HEK293 (cell line): ENCODE data around the gene SOCS1.

Experiments
- GLI2 ChIP-seq: fragments of 450-650 bp; formaldehyde crosslinking; IDR thresholded peaks from 2 replicates; pipeline ENCODE4; 2017; ENCODE audit warnings: missing biosample characterization, missing genetic modification characterization, low read depth, borderline replicate concordance
- GLIS1 ChIP-seq: fragments of 450-650 bp; formaldehyde crosslinking; IDR thresholded peaks from 2 replicates; pipeline ENCODE4 v1.5.1; 2016; ENCODE audit warnings: missing biosample characterization, missing genetic modification characterization
- HOXA7 ChIP-seq: sonication (generic); formaldehyde crosslinking; IDR thresholded peaks from 2 replicates; pipeline ENCODE4 v1.8.1; 2022; ENCODE audit warnings: missing genetic modification reagents, borderline replicate concordance
- IKZF3 ChIP-seq: fragments of 450-650 bp; IDR thresholded peaks from 2 replicates; pipeline ENCODE4 v1.5.0; 2018; ENCODE audit warnings: missing biosample characterization, mild to moderate bottlenecking, missing genetic modification characterization, moderate library complexity
- KLF1 ChIP-seq: fragments of 450-650 bp; formaldehyde crosslinking; IDR thresholded peaks from 2 replicates; pipeline ENCODE4 v1.5.1; 2016; ENCODE audit warnings: missing biosample characterization, missing genetic modification characterization
- MZF1 ChIP-seq: fragments of 450-650 bp; formaldehyde crosslinking; IDR thresholded peaks from 2 replicates; pipeline ENCODE4 v1.5.1; 2017; ENCODE audit warnings: missing biosample characterization, missing genetic modification characterization, borderline replicate concordance
- PRDM1 ChIP-seq: fragments of 450-650 bp; formaldehyde crosslinking; IDR thresholded peaks from 2 replicates; pipeline ENCODE4; 2016; ENCODE audit warnings: missing biosample characterization, missing genetic modification characterization
- SETDB1 ChIP-seq: IDR thresholded peaks from one replicate; pipeline ENCODE4 v1.6.1; 2017; ENCODE audit warnings: mild to moderate bottlenecking, low read length, moderate library complexity, mixed read lengths; ENCODE audit not compliant: insufficient read length
- SP3 ChIP-seq: fragments of 450-650 bp; formaldehyde crosslinking; IDR thresholded peaks from 2 replicates; pipeline ENCODE4 v1.5.1; 2016; ENCODE audit warnings: missing biosample characterization, missing genetic modification characterization
- SP7 ChIP-seq: fragments of 450-650 bp; formaldehyde crosslinking; IDR thresholded peaks from 2 replicates; pipeline ENCODE4 v1.5.1; 2016; ENCODE audit warnings: missing biosample characterization, missing genetic modification characterization
- ZBTB7A ChIP-seq: fragments of 450-650 bp; formaldehyde crosslinking; IDR thresholded peaks from 2 replicates; pipeline ENCODE4 v1.5.1; 2016; ENCODE audit warnings: low read depth, missing biosample characterization, missing genetic modification characterization
- ZBTB8A ChIP-seq: fragments of 450-650 bp; formaldehyde crosslinking; IDR thresholded peaks from 2 replicates; pipeline ENCODE4 v1.5.1; 2016; ENCODE audit warnings: missing biosample characterization, missing genetic modification characterization
- ZFP41 ChIP-seq: fragments of 450-650 bp; formaldehyde crosslinking; IDR thresholded peaks from 2 replicates; pipeline ENCODE4 v1.5.1; 2016; ENCODE audit warnings: missing biosample characterization, missing genetic modification characterization, borderline replicate concordance
- ZIC2 ChIP-seq: fragments of 450-650 bp; formaldehyde crosslinking; IDR thresholded peaks from 2 replicates; pipeline ENCODE4 v1.5.1; 2016; ENCODE audit warnings: missing biosample characterization, missing genetic modification characterization
- ZNF10 ChIP-seq: fragments of 450-650 bp; formaldehyde crosslinking; IDR thresholded peaks from 2 replicates; pipeline ENCODE4 v1.5.1; 2017; ENCODE audit warnings: missing biosample characterization, missing genetic modification characterization
- ZNF114 ChIP-seq: fragments of 450-650 bp; formaldehyde crosslinking; IDR thresholded peaks from 2 replicates; pipeline ENCODE4 v1.5.0; 2017; ENCODE audit warnings: missing biosample characterization, missing genetic modification characterization
- ZNF146 ChIP-seq: fragments of 450-650 bp; formaldehyde crosslinking; IDR thresholded peaks from 2 replicates; pipeline ENCODE4 v1.5.1; 2016; ENCODE audit warnings: missing biosample characterization, missing genetic modification characterization
- ZNF202 ChIP-seq: fragments of 450-650 bp; formaldehyde crosslinking; IDR thresholded peaks from 2 replicates; pipeline ENCODE4 v1.5.1; 2016; ENCODE audit warnings: missing biosample characterization, missing genetic modification characterization, borderline replicate concordance
- ZNF223 ChIP-seq: fragments of 450-650 bp; formaldehyde crosslinking; IDR thresholded peaks from 2 replicates; pipeline ENCODE4 v1.5.1; 2016; ENCODE audit warnings: missing biosample characterization, missing genetic modification characterization
- ZNF266 ChIP-seq: fragments of 450-650 bp; formaldehyde crosslinking; IDR thresholded peaks from 2 replicates; pipeline ENCODE4 v1.5.1; 2016; ENCODE audit warnings: missing biosample characterization, missing genetic modification characterization, low read depth
- ZNF302 ChIP-seq: fragments of 450-650 bp; formaldehyde crosslinking; IDR thresholded peaks from 2 replicates; pipeline ENCODE4 v1.5.1; 2016; ENCODE audit warnings: missing biosample characterization, missing genetic modification characterization, low read depth
- ZNF37A ChIP-seq: fragments of 450-650 bp; IDR thresholded peaks from 2 replicates; pipeline ENCODE4 v1.5.1; 2018; ENCODE audit warnings: missing biosample characterization, missing genetic modification characterization
- ZNF394 ChIP-seq: fragments of 450-650 bp; formaldehyde crosslinking; IDR thresholded peaks from 2 replicates; pipeline ENCODE4 v1.5.1; 2016; ENCODE audit warnings: missing biosample characterization, missing genetic modification characterization, mild to moderate bottlenecking, moderate library complexity, borderline replicate concordance
- ZNF416 ChIP-seq: fragments of 450-650 bp; formaldehyde crosslinking; IDR thresholded peaks from 2 replicates; pipeline ENCODE4 v1.5.1; 2016; ENCODE audit warnings: missing biosample characterization, missing genetic modification characterization
- ZNF473 ChIP-seq: fragments of 450-650 bp; formaldehyde crosslinking; IDR thresholded peaks from 2 replicates; pipeline ENCODE4 v1.5.1; 2017; ENCODE audit warnings: missing biosample characterization, missing genetic modification characterization
- ZNF501 ChIP-seq: fragments of 450-650 bp; formaldehyde crosslinking; IDR thresholded peaks from 2 replicates; pipeline ENCODE4 v1.5.1; 2016; ENCODE audit warnings: missing biosample characterization, missing genetic modification characterization
- ZNF549 ChIP-seq: fragments of 450-650 bp; IDR thresholded peaks from 2 replicates; pipeline ENCODE4 v1.5.1; 2018; ENCODE audit warnings: missing biosample characterization, missing genetic modification characterization, mild to moderate bottlenecking, inconsistent platforms, moderate library complexity
- ZNF596 ChIP-seq: fragments of 450-650 bp; IDR thresholded peaks from 2 replicates; pipeline ENCODE4 v1.5.0; 2018; ENCODE audit warnings: missing biosample characterization, mild to moderate bottlenecking, missing genetic modification characterization, moderate library complexity
- ZNF658 ChIP-seq: fragments of 450-650 bp; formaldehyde crosslinking; IDR thresholded peaks from 2 replicates; pipeline ENCODE4; 2016; ENCODE audit warnings: missing biosample characterization, missing genetic modification characterization
- ZNF707 ChIP-seq: fragments of 450-650 bp; formaldehyde crosslinking; IDR thresholded peaks from 2 replicates; pipeline ENCODE4 v1.5.1; 2016; ENCODE audit warnings: missing biosample characterization, missing genetic modification characterization
- ZNF830 ChIP-seq: fragments of 450-650 bp; IDR thresholded peaks from 2 replicates; pipeline ENCODE4 v1.5.0; 2018; ENCODE audit warnings: missing biosample characterization, missing genetic modification characterization, low read depth, mild to moderate bottlenecking, moderate library complexity
- ZNF843 ChIP-seq: fragments of 450-650 bp; formaldehyde crosslinking; IDR thresholded peaks from 2 replicates; pipeline ENCODE4 v1.5.1; 2016; ENCODE audit warnings: missing biosample characterization, missing genetic modification characterization
- ZXDB ChIP-seq: fragments of 450-650 bp; formaldehyde crosslinking; IDR thresholded peaks from 2 replicates; pipeline ENCODE4 v1.5.1; 2016; ENCODE audit warnings: missing biosample characterization, missing genetic modification characterization
- TF ChIP-seq, protein P1 (sequence below): fragments of 450-650 bp; formaldehyde crosslinking; optimal IDR thresholded peaks from 2 replicates; pipeline ENCODE3; 2016; ENCODE audit warnings: missing biosample characterization, mild to moderate bottlenecking, missing genetic modification characterization
- TF ChIP-seq, protein P2 (sequence below): fragments of 450-650 bp; formaldehyde crosslinking; IDR thresholded peaks from 2 replicates; pipeline ENCODE4 v1.5.1; 2017; ENCODE audit warnings: missing biosample characterization, mild to moderate bottlenecking, missing genetic modification characterization, moderate library complexity
- TF ChIP-seq, protein P3 (sequence below): fragments of 450-650 bp; formaldehyde crosslinking; IDR thresholded peaks from 2 replicates; pipeline ENCODE4; 2016; ENCODE audit warnings: missing biosample characterization, missing genetic modification characterization
- TF ChIP-seq, protein P4 (sequence below): fragments of 450-650 bp; formaldehyde crosslinking; IDR thresholded peaks from 2 replicates; pipeline ENCODE4 v1.5.1; 2016; ENCODE audit warnings: missing biosample characterization, missing genetic modification characterization

SOCS1 gene

DNA sequence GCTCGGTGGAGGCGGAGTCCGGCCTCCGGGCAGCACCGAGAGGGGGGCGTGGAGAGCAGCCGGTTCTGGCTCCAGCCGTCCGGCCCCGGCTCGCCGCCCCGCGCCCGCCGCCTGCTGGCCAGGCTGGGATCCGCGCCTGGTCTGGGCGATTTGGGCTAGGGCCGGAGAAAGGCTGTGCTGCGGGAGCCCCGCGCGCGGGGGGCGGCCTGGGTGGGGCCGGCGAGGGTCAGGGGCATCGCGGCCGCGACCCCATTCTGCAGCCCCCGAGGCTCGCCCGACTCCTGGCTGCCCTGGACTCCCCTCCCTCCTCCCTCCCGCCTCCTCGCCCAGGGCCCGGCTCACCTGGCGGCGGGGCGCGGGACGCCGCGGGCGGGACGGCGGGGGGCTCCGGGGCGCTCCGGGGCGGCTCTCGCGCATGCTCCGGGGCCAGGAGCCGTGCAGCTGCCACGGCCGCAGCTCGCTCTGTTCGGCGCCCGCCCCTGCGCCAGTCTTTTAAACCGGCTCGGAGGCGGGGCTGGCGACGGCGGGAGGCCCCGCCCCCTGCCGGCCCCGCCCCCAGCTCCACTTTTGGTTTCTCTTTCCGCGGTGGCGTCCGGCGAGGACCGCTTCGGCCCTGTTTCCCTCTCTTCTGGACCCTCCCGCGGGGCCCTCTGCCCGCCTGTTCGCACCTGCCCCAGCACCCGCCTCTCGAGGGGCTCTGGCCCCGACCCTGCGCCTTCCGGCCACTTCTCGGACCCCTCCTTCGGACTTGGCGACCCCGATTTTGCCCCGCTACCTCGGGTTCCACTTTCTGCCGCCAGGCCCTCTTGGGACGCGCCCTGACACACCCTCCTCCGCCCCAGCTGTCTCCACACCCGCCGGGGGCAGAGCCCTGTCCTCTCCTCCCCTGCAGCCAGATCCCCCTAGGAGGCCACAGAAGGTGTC lies at the start of gene SOCS1 (continued):
- TF ChIP-seq, protein P1, sequence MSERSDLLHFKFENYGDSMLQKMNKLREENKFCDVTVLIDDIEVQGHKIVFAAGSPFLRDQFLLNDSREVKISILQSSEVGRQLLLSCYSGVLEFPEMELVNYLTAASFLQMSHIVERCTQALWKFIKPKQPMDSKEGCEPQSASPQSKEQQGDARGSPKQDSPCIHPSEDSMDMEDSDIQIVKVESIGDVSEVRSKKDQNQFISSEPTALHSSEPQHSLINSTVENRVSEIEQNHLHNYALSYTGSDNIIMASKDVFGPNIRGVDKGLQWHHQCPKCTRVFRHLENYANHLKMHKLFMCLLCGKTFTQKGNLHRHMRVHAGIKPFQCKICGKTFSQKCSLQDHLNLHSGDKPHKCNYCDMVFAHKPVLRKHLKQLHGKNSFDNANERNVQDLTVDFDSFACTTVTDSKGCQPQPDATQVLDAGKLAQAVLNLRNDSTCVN (tag by site-specific recombination): peak; percentile 35
- no peak for TF ChIP-seq ZNF146
- TF ChIP-seq ZNF266 (tag by site-specific recombination): no peak
- TF ChIP-seq ZFP41 (tag by site-specific recombination): no peak
- TF ChIP-seq, protein P2, sequence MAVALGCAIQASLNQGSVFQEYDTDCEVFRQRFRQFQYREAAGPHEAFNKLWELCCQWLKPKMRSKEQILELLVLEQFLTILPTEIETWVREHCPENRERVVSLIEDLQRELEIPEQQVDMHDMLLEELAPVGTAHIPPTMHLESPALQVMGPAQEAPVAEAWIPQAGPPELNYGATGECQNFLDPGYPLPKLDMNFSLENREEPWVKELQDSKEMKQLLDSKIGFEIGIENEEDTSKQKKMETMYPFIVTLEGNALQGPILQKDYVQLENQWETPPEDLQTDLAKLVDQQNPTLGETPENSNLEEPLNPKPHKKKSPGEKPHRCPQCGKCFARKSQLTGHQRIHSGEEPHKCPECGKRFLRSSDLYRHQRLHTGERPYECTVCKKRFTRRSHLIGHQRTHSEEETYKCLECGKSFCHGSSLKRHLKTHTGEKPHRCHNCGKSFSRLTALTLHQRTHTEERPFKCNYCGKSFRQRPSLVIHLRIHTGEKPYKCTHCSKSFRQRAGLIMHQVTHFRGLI (tag by site-specific recombination): no peak
- no peak; the same call in 1 of the 2 replicates for TF ChIP-seq ZNF501 (tag by site-specific recombination)
- TF ChIP-seq GLI2 (tag by site-specific recombination): no peak
- no peak for TF ChIP-seq ZNF596 (tag by site-specific recombination)
- TF ChIP-seq PRDM1 (tag by site-specific recombination): no peak
- peak; percentile 100 for TF ChIP-seq KLF1 (tag by site-specific recombination)
- peak; percentile 93 for TF ChIP-seq ZBTB7A
- no peak for TF ChIP-seq ZNF473 (tag by site-specific recombination)
- no peak for TF ChIP-seq ZNF830 (tag by site-specific recombination)
- TF ChIP-seq ZBTB8A: peak; percentile 80
- no peak for TF ChIP-seq ZNF658 (tag by site-specific recombination)
- no peak for TF ChIP-seq ZNF302 (tag by site-specific recombination)
- TF ChIP-seq ZNF10 (tag by site-specific recombination): no peak
- TF ChIP-seq, protein P3, sequence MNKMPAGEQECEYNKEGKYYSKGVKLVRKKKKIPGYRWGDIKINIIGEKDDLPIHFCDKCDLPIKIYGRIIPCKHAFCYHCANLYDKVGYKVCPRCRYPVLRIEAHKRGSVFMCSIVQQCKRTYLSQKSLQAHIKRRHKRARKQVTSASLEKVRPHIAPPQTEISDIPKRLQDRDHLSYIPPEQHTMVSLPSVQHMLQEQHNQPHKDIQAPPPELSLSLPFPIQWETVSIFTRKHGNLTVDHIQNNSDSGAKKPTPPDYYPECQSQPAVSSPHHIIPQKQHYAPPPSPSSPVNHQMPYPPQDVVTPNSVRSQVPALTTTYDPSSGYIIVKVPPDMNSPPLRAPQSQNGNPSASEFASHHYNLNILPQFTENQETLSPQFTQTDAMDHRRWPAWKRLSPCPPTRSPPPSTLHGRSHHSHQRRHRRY (tag by site-specific recombination): no peak
- peak; percentile 17; the same call in 1 of the 2 replicates for TF ChIP-seq IKZF3 (tag by site-specific recombination)
- peak; percentile 76; the same call in 1 of the 2 replicates for TF ChIP-seq SP7 (tag by site-specific recombination)
- no peak for TF ChIP-seq ZNF202 (tag by site-specific recombination)
- peak; percentile 78 for TF ChIP-seq GLIS1
- no peak for TF ChIP-seq SETDB1
- peak; percentile 85 for TF ChIP-seq ZXDB (tag by site-specific recombination)
- no peak for TF ChIP-seq HOXA7
- peak; percentile 64; the same call in 1 of the 2 replicates for TF ChIP-seq ZNF843 (tag by site-specific recombination)
- no peak for TF ChIP-seq ZNF37A (tag by site-specific recombination)
- no peak for TF ChIP-seq ZNF114 (tag by site-specific recombination)
- TF ChIP-seq ZNF394 (tag by site-specific recombination): peak; percentile 54; the same call in 1 of the 2 replicates
- TF ChIP-seq, protein P4, sequence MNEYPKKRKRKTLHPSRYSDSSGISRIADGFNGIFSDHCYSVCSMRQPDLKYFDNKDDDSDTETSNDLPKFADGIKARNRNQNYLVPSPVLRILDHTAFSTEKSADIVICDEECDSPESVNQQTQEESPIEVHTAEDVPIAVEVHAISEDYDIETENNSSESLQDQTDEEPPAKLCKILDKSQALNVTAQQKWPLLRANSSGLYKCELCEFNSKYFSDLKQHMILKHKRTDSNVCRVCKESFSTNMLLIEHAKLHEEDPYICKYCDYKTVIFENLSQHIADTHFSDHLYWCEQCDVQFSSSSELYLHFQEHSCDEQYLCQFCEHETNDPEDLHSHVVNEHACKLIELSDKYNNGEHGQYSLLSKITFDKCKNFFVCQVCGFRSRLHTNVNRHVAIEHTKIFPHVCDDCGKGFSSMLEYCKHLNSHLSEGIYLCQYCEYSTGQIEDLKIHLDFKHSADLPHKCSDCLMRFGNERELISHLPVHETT (tag by site-specific recombination): 0 out of 2 replicates have a peak, but pooled peaks have one; percentile 38
- TF ChIP-seq ZNF707 (tag by site-specific recombination): no peak
- TF ChIP-seq SP3 (tag by site-specific recombination): peak; percentile 91
- TF ChIP-seq ZNF223 (tag by site-specific recombination): no peak
- no peak for TF ChIP-seq ZNF549 (tag by site-specific recombination)
- peak; percentile 90; the same call in 1 of the 2 replicates for TF ChIP-seq ZIC2 (tag by site-specific recombination)
- TF ChIP-seq ZNF416 (tag by site-specific recombination): no peak
- TF ChIP-seq MZF1: no peak
